Measurements from ENCODE around the gene VCL. TPM values are rescaled to one million over a fixed set of nuclear protein-coding genes. Genes with fewer than 3 reads are reported as not detected.
A peak's percentile ranks its signal among the peaks of the same experiment; 100 is the strongest.

The VCL gene
- total RNA-seq, result 100 to 1,000 TPM in 3 of 4 donors, 10 to 100 TPM in 1; 71.9 to 151 (median 112) TPM

- intact Hi-C loops (cut with DNase I), result no loop called here
- 1% methylated on average over 17 to 21 of the region's 92 CpGs for WGBS, 2 donors
- H3K4me1 ChIP-seq, result peaks cover 10 to 13% of the 10 kb centered on the region in 2 donors
- H3K9me3 ChIP-seq, result no peaks in the 10 kb centered on the region
- H3K27ac ChIP-seq, result peak within 1 kb of the TSS; percentile 99
- DNase-seq, result peak; percentile 98 to 99
- no peaks in the 10 kb centered on the region for H3K36me3 ChIP-seq
- H3K27me3 ChIP-seq, result no peaks in the 10 kb centered on the region
- peak within 1 kb of the TSS; percentile 72 to 100 (median 99) for H3K4me3 ChIP-seq (replicated peaks in 1 of 3)
- peak in 1 of 6 experiments; percentile 16 for TF ChIP-seq CTCF (IDR thresholded peaks at IDR 0.05)
- peak; percentile 98 to 100 for TF ChIP-seq POLR2A (IDR thresholded peaks at IDR 0.05)
Observed at GRCh38 chr10:73997787-73998622, at the start of gene VCL. VCL (plus strand) TSS chr10:73998116; CDS start chr10:73998208, 92 bp downstream.

DNA sequence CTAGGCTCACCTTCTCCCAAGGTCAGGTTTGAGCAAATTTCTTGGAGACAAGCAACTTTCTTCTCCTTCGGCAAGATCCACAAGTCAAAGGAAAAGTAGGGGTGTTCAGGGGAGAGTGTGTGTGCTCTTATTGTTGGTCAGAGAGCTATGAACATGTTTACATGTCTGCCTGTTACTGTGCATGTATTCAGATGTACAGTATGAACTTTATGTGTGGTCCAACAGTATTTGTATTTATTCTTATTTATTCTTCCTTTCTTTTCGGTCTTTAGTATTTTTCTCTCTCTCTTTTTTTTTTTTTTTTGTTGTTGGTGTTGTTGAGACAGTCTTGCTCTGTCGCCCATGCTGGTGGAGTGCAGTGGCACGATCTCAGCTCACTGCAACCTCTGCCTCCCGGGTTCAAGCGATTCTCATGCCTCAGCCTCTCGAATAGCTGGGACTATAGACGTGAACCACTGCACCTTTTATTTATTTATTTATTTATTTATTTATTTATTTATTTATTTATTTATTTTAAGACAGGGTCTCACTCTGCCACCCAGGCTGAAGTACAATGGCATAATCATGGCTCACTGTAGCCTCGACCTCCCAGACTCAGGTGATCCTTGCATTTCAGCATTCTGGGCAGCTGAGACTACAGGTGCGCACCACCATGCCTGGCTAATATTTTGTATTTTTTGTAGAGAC lies 48.8 kb upstream of the VCL start:
- WGBS, 2 donors, result 80 to 85% methylated on average over 10 of the region's 10 CpGs
- Histone ChIP-seq H3K9me3 (no peaks in the 10 kb centered on the region), H3K27ac (no peak overlapping the region), H3K4me3 (replicated peaks in 1 of 3) (no peak overlapping the region), H3K27me3 (no peaks in the 10 kb centered on the region), H3K36me3 (no peaks in the 10 kb centered on the region), H3K4me1 (no peaks in the 10 kb centered on the region)
- TF ChIP-seq POLR2A (IDR thresholded peaks at IDR 0.05), result no peak
- no peak for TF ChIP-seq CTCF (IDR thresholded peaks at IDR 0.05)
- no peak for DNase-seq
- intact Hi-C loops (cut with DNase I), result loop anchor here (10.0 kb wide), 1 partner anchor 126 kb away; no protein-coding TSS in a partner anchor

GRCh38 chr10:73950155-73950948 lies 47.6 kb upstream of the VCL start:
- Histone ChIP-seq H3K4me1 (no peaks in the 10 kb centered on the region), H3K27ac (no peak overlapping the region), H3K27me3 (no peaks in the 10 kb centered on the region), H3K9me3 (no peaks in the 10 kb centered on the region), H3K4me3 (replicated peaks in 1 of 3) (no peak overlapping the region), H3K36me3 (no peaks in the 10 kb centered on the region)
- intact Hi-C loops (cut with DNase I), result no loop called here
- TF ChIP-seq POLR2A (IDR thresholded peaks at IDR 0.05) (no peak), CTCF (IDR thresholded peaks at IDR 0.05) (no peak)
- 85 to 86% methylated on average over 13 of the region's 13 CpGs for WGBS, 2 donors
- DNase-seq, result no peak

- no peak overlapping the region for H3K27ac ChIP-seq
- peaks cover 12 to 15% of the 10 kb centered on the region in 2 donors for H3K4me1 ChIP-seq
- no peak overlapping the region for H3K4me3 ChIP-seq (replicated peaks in 1 of 3)
- H3K9me3 ChIP-seq, result no peaks in the 10 kb centered on the region
- H3K36me3 ChIP-seq, result no peaks in the 10 kb centered on the region
- intact Hi-C loops (cut with DNase I), result no loop called here
- WGBS, 2 donors, result 93 to 100% methylated on average over 1 of the region's 1 CpG
- TF ChIP-seq CTCF (IDR thresholded peaks at IDR 0.05) (no peak), POLR2A (IDR thresholded peaks at IDR 0.05) (no peak)
- DNase-seq, result no peak
- no peaks in the 10 kb centered on the region for H3K27me3 ChIP-seq
Observed at GRCh38 chr10:73953665-73954064, 44.3 kb upstream of the VCL start.

All from thyroid gland (tissue), 4 donors.